GM19035 (cell line): Measurements from ENCODE around the gene MICAL3.

Experiments
- ATAC-seq: cut with Tn5 transposase; IDR thresholded peaks from one replicate; pipeline ENCODE4 v1.9.1; 2021; ENCODE audit not compliant: unreplicated experiment

Gene MICAL3

DNA sequence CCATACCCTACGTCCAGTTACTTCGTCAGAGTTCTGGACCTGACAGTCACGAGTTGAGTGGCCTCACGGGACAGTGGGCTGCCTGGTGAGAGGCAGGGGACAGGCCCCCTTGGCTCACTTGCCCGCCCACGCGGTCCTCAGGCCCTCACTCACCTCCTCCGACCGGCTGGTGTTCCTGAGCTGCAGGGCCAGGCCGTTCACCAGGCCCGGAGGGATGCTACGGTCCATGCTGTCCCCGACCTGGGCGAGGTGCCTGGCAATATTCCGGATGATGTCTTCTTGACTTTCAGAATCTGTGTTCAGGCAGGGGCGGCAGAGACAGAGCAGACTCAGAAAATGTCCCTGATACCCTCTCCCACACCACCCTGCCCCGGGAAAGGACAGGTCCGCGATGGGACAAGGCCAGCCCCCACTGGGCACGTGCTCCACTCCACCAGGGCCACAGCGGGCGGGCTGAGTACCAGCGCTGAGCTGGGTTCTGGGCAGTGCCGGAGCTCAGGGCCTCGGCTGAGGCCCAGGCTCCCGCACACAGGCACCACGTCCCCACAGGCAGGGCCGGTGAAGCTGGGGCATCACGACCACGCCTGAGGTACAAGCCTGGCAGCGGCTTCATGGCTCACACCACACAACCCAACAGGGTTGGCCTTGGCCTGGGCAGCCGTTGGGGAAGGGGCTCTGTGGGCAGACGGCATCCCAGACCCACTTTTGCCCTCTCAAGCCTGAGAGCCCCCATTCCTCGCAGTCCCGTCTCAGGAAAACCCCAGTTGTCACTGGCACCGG lies 285.0 kb downstream of the MICAL3 start:
- ATAC-seq: no peak

DNA sequence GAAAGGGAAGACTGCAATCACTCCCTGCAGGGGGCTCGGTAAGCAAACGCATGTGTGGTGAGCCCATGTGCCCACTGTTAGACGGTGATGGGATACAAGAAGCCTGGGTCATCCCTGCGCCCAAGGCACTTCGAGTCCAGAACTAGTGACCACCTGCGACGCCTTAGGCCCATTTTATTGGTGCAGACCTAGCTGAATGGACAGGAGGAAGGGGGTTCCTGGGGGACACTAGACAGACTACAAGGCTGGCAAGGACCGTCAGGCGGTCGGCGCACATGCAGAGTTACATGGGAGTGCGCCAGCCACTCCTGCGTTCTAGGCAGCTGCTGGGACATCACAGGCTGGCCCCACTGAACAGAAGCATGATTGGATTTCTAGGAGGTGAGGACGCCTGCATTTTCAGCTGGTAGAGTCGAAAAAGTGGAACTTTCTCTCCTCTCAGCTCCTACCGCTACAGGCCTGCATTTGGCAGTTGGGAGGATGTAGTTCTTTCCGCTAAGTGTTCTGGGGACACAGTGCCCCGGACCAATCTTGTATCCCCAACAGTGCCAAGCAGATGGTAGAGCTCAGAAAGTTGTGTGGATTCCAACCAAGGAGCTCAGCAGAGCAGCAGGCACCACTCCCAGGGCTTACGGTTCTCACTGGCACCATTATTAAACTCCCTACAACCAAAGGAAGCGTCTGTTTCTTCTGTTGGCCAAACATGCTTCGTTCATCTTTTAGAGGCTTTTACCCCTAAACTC lies 285.8 kb downstream of the MICAL3 start:
- ATAC-seq: no peak
